ENCODE measurements around the gene ADAMTS9. TPM values are rescaled to one million over a fixed set of nuclear protein-coding genes. Genes with fewer than 3 reads are reported as not detected.
A peak's percentile ranks its signal among the peaks of the same experiment; 100 is the strongest.

Gene ADAMTS9
- total RNA-seq, 2 donors from 2014 or later = 104 to 420 TPM

DNA sequence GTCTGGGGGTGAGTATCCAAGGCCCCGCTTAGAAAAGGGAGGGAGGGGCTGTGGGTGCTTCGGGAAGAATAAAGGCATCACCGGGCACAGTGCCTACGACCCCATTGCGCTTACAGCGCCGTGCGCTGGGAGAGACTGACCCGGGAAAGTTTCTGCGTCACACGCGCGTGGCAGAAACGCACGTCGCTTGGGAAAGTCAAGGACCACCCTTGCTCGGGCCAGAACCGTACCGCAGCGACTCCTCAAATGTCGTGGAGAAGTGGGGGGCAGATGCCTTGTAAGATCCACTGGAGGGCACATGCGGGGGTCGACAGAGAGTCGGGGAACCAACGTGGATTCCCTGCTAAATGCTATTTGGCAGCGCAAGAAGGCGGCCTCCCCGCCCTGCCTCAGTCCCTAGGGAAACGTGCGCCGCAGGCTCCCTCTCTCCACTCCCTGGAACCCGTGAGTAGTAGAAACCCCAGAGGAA is 2.4 kb downstream of the ADAMTS9 start:
- ATAC-seq (ENCODE audit: insufficient number of reproducible peaks, low FRiP score, low read depth) (no peak), DNase-seq (ENCODE audit: low spot score) (no peak)
- H3K4me3 ChIP-seq = peak overlapping the region; percentile 93
- peak overlapping the region; percentile 99 for H3K27ac ChIP-seq
- no peaks in the 10 kb centered on the region for H3K27me3 ChIP-seq (replicated peaks; ENCODE audit: insufficient read depth)
- TF ChIP-seq, protein P1, sequence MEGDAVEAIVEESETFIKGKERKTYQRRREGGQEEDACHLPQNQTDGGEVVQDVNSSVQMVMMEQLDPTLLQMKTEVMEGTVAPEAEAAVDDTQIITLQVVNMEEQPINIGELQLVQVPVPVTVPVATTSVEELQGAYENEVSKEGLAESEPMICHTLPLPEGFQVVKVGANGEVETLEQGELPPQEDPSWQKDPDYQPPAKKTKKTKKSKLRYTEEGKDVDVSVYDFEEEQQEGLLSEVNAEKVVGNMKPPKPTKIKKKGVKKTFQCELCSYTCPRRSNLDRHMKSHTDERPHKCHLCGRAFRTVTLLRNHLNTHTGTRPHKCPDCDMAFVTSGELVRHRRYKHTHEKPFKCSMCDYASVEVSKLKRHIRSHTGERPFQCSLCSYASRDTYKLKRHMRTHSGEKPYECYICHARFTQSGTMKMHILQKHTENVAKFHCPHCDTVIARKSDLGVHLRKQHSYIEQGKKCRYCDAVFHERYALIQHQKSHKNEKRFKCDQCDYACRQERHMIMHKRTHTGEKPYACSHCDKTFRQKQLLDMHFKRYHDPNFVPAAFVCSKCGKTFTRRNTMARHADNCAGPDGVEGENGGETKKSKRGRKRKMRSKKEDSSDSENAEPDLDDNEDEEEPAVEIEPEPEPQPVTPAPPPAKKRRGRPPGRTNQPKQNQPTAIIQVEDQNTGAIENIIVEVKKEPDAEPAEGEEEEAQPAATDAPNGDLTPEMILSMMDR (IDR thresholded peaks at IDR 0.05) = no peak
- no peaks in the 10 kb centered on the region for H3K36me3 ChIP-seq
- H3K4me1 ChIP-seq (ENCODE audit: control insufficient read depth in 1 of 2, low read depth in 2 of 2) = peaks cover 0 to 37% of the 10 kb centered on the region in 2 donors
- no peaks in the 10 kb centered on the region for H3K9me3 ChIP-seq

DNA sequence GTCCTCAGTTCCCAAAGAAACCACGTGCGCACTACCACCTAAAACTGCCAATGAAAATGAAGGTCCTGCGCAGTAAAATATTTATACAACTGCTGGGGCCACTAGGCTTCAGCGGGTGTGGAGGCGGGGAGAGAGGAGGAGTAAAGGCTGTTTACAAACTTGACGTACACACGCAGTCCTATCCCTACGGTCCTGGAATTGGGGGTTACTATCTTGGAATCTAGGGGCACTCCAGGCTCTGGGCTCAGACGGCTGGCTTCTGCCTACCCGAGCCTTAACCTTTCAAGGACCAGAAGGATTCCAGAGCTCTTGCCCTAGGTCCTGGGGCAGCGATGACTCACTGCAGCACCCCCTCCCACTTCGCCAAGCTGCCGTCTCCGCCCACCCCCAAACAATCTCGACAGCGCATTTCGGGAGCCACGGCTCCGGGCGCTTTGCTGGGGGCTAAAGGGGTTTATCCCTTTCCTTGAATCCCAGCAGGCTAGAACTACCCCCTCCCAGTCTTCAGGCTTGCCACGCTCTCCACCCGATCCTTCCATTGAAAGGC is 3.0 kb downstream of the ADAMTS9 start:
- DNase-seq (ENCODE audit: low spot score) = no peak

DNA sequence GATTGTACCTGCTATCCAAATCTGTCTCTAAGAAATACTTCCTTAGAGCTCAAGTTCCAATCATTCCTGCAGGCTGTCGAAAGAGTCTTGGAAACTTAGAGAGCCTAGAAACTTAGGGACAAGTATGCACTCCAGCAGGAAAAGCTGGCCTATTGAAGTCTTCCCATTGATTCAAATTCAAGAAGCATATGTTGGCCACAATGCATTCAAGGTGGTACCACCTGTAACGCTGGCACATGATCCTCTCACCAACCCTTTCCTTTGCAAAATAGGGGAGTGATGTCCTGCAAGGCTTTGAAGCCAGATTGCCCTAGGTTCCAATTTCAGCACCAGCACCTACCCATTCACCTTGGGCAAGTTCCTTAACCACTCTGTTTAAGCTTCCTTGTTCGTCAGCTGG is 6.0 kb downstream of the ADAMTS9 start:
- ATAC-seq (ENCODE audit: insufficient number of reproducible peaks, low FRiP score, low read depth) (no peak), DNase-seq (ENCODE audit: low spot score) (no peak)
- Histone ChIP-seq H3K36me3 (no peaks in the 10 kb centered on the region), H3K27me3 (replicated peaks; ENCODE audit: insufficient read depth) (no peaks in the 10 kb centered on the region), H3K4me1 (ENCODE audit: control insufficient read depth in 1 of 2, low read depth in 2 of 2) (peaks cover 7 to 55% of the 10 kb centered on the region in 2 donors), H3K27ac (no peak overlapping the region), H3K9me3 (no peaks in the 10 kb centered on the region), H3K4me3 (no peak overlapping the region)
- TF ChIP-seq, protein P1 (IDR thresholded peaks at IDR 0.05) = no peak

More for the DNA sequence above, 3.0 kb downstream of the ADAMTS9 start:
- ATAC-seq (ENCODE audit: insufficient number of reproducible peaks, low FRiP score, low read depth) = peak; percentile 19
- Histone ChIP-seq H3K27me3 (replicated peaks; ENCODE audit: insufficient read depth) (no peaks in the 10 kb centered on the region), H3K27ac (peak overlapping the region; percentile 99), H3K4me3 (peak overlapping the region; percentile 93), H3K36me3 (no peaks in the 10 kb centered on the region), H3K4me1 (ENCODE audit: control insufficient read depth in 1 of 2, low read depth in 2 of 2) (peaks cover 0 to 40% of the 10 kb centered on the region in 2 donors), H3K9me3 (no peaks in the 10 kb centered on the region)
- TF ChIP-seq, protein P1 (IDR thresholded peaks at IDR 0.05) = no peak

DNA sequence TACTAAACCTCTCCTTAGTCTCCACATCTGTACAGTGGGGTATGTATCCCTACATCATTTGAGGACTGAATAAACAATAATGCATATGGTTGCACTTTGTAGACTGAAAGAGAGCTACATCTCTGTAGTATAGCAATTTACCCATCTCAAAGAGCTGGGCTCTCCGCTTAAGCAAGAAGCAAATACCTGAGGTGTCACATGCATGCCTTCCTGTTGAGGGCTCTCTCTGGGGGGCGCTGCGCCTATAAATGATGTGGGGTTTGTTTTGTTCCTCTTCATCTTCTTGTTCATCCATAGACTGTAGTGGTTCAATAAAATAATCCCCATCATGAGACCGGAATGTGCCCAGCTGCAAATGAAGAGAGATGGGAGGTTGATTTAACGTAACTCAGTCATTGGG is 6.8 kb downstream of the ADAMTS9 start:
- no peak for ATAC-seq (ENCODE audit: insufficient number of reproducible peaks, low FRiP score, low read depth)

DNA sequence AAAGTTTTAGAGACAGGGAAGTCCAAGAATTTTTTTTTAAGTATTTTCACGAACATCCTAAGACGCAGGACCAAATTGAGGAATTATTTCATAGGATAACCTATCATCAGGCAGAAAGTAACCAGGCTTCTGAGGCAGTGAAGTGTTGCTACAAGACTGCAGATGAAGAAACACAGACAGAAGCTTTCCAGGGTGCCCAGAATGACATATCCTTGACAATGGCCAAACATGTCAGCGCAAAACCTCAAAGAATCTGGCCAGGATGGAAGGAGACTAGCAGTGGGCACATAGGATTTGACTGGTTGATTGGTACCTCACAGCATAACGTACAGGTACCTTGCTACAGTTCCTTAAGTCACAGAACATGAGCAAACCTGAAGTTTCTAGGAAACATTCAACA is 7.5 kb downstream of the ADAMTS9 start:
- Histone ChIP-seq H3K4me1 (ENCODE audit: control insufficient read depth in 1 of 2, low read depth in 2 of 2) (peaks cover 8 to 70% of the 10 kb centered on the region in 2 donors), H3K27ac (no peak overlapping the region), H3K36me3 (no peaks in the 10 kb centered on the region), H3K27me3 (replicated peaks; ENCODE audit: insufficient read depth) (no peaks in the 10 kb centered on the region), H3K4me3 (no peak overlapping the region), H3K9me3 (no peaks in the 10 kb centered on the region)
- TF ChIP-seq, protein P1 (IDR thresholded peaks at IDR 0.05) = no peak
- DNase-seq (ENCODE audit: low spot score) (no peak), ATAC-seq (ENCODE audit: insufficient number of reproducible peaks, low FRiP score, low read depth) (no peak)

More for the DNA sequence above, 6.8 kb downstream of the ADAMTS9 start:
- Histone ChIP-seq H3K9me3 (no peaks in the 10 kb centered on the region), H3K36me3 (no peaks in the 10 kb centered on the region), H3K4me3 (no peak overlapping the region), H3K27me3 (replicated peaks; ENCODE audit: insufficient read depth) (no peaks in the 10 kb centered on the region), H3K27ac (no peak overlapping the region), H3K4me1 (ENCODE audit: control insufficient read depth in 1 of 2, low read depth in 2 of 2) (peaks cover 7 to 63% of the 10 kb centered on the region in 2 donors)
- no peak for DNase-seq (ENCODE audit: low spot score)
- TF ChIP-seq, protein P1 (IDR thresholded peaks at IDR 0.05) = no peak

Measured in thoracic aorta (tissue), 2 donors.